Keratinocyte (primary cell): Measurements from ENCODE around the gene AP3D1. TPM values are rescaled to one million over a fixed set of nuclear protein-coding genes. Genes with fewer than 3 reads are reported as not detected.

Experiments used
- DNase-seq: peaks from one replicate; pipeline ENCODE4 v3.0.0-alpha.2; 2011; ENCODE audit warnings: low read depth, missing footprints, low spot score
- FAIRE-seq: peaks from 2 replicates; lab custom pipeline; 2011; peaks lifted over from hg19 to GRCh38; lab: Jason Lieb, UNC
- H2AFZ ChIP-seq: 2 replicates; pipeline ENCODE4 v1.6.0; 2012; ENCODE audit warnings: low read length, control low read depth, inconsistent platforms; ENCODE audit not compliant: control insufficient read depth
- H3K27ac ChIP-seq: 2 replicates; pipeline ENCODE4 v1.5.1; 2011; ENCODE audit warnings: low read length; ENCODE audit not compliant: control insufficient read depth, insufficient read depth
- H3K27me3 ChIP-seq: 3 replicates; pipeline ENCODE4 v1.6.0; 2011; ENCODE audit warnings: low read length; ENCODE audit not compliant: control insufficient read depth, insufficient read depth; ENCODE audit errors: extremely low read depth
- H3K36me3 ChIP-seq, 2 experiments: 2 replicates in 1 of 2; 3 replicates in 1 of 2; pipeline ENCODE4 v1.5.1; 2011; ENCODE audit warnings: low read length in 2 of 2, mild to moderate bottlenecking in 1 of 2; ENCODE audit not compliant: control insufficient read depth in 2 of 2, insufficient read depth in 2 of 2; ENCODE audit errors: extremely low read depth in 1 of 2
- H3K4me1 ChIP-seq: 3 replicates; pipeline ENCODE4 v1.5.1; 2011; ENCODE audit warnings: low read length; ENCODE audit not compliant: control insufficient read depth, insufficient read depth; ENCODE audit errors: extremely low read depth
- H3K4me2 ChIP-seq: 3 replicates; pipeline ENCODE4 v1.6.0; 2011; ENCODE audit warnings: low read depth, low read length; ENCODE audit not compliant: control insufficient read depth, insufficient read depth; ENCODE audit errors: extremely low read depth
- H3K4me3 ChIP-seq, 3 experiments: fragments of 200-600 bp in 1 of 3; sonication (generic) in 1 of 3; 2 replicates in 2 of 3; 3 replicates in 1 of 3; pipeline ENCODE4 v1.5.1; 2011 to 2016; ENCODE audit warnings: low read length in 3 of 3, mild to moderate bottlenecking in 3 of 3, control low read depth in 2 of 3, inconsistent platforms in 1 of 3, low read depth in 1 of 3, mixed read lengths in 1 of 3, mixed run types in 1 of 3, moderate library complexity in 1 of 3; ENCODE audit not compliant: control insufficient read depth in 2 of 3, insufficient read depth in 2 of 3; ENCODE audit errors: extremely low read depth in 1 of 3
- H3K79me2 ChIP-seq: 2 replicates; pipeline ENCODE4 v1.6.0; 2012; ENCODE audit warnings: low read length; ENCODE audit not compliant: control insufficient read depth, insufficient read depth
- H3K9ac ChIP-seq: 3 replicates; pipeline ENCODE4 v1.6.0; 2011; ENCODE audit warnings: low read length; ENCODE audit not compliant: control insufficient read depth, insufficient read depth; ENCODE audit errors: extremely low read depth
- H3K9me1 ChIP-seq: 3 replicates; pipeline ENCODE4 v1.6.0; 2011; ENCODE audit warnings: low read length; ENCODE audit not compliant: control insufficient read depth, insufficient read depth; ENCODE audit errors: extremely low read depth
- H3K9me3 ChIP-seq: 2 replicates; pipeline ENCODE4 v1.5.1; 2012; ENCODE audit warnings: low read depth, low read length; ENCODE audit not compliant: control insufficient read depth
- H4K20me1 ChIP-seq: 3 replicates; pipeline ENCODE4 v1.6.0; 2011; ENCODE audit warnings: low read length; ENCODE audit not compliant: control insufficient read depth, insufficient read depth; ENCODE audit errors: extremely low read depth
- EZH2 ChIP-seq: IDR thresholded peaks from one replicate; pipeline ENCODE4 v1.6.1; 2012; ENCODE audit warnings: inconsistent platforms, mild to moderate bottlenecking, low read length, moderate library complexity
- dilution Hi-C: fragments of 300-500 bp; cut with MboI; formaldehyde crosslinking; loops from one replicate; pipeline ENCODE4 v1.7.0; 2020; ENCODE audit warnings: low sequenced_read_pairs; ENCODE audit not compliant: extremely low pct_ligation_motif_present
- polyA plus RNA-seq, 5 experiments: library from polyadenylated mRNA; depleted of rRNA in 3 of 5; stranded (reverse) in 3 of 5; stranded (forward) in 1 of 5; unstranded in 1 of 5; fragments of >200 nt; gene quantifications; 1 replicate in 1 of 5; 2 replicates in 3 of 5; 3 replicates in 1 of 5; pipeline versions ENCODE4 v1.2.1 to v1.2.3, GENCODE V29; 2011 to 2012; ENCODE audit warnings: missing spikeins in 2 of 5, low read depth in 1 of 5, low replicate concordance in 1 of 5
- TF ChIP-seq, protein P1 (sequence below), 3 experiments: IDR thresholded peaks in 1 of 3; conservative IDR thresholded peaks in 1 of 3; optimal IDR thresholded peaks in 1 of 3; 2 replicates in 2 of 3; 3 replicates in 1 of 3; pipeline versions ENCODE3 to v1.5.1; 2011; ENCODE audit warnings: low read length in 3 of 3, mild to moderate bottlenecking in 3 of 3, moderate library complexity in 2 of 3, control low read depth in 1 of 3, inconsistent platforms in 1 of 3; ENCODE audit not compliant: insufficient read depth in 2 of 3; ENCODE audit errors: extremely low read depth in 1 of 3

AP3D1 gene
- polyA plus RNA-seq, 1 donor (not counting 4 experiments of a cell fraction or from before 2014, with no cell fraction given) = 56.1 TPM

DNA sequence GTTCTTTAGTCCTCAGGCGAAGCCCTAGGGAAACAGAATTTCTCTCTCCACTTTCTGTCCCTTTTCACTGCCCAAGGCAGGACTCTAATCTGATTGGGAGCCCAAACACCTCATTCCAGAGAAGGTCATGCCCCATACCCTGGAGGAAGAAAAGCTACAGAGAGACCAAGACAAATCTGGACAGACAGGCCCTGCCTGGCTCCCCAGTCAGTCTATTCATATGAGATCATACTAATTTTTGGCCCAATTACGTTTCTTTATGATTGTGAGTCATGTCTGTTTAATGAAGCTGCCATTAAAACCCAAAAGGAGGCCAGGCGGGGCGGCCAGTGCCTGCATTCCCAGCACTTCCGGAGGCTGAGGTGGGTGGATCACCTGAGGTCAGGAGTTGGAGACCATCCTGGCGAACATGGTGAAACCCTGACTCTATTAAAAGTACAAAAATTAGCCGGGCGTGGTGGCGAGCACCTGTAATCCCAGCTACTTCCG lies 3.3 kb upstream of the AP3D1 start:
- Histone ChIP-seq H3K4me1 (peaks cover 19% of the 10 kb centered on the region), H3K36me3 (peaks cover 0 to 2% of the 10 kb centered on the region in 2 experiments), H3K27ac (peak overlapping the region; percentile 41), H3K4me3 (no peak overlapping the region), H3K79me2 (peaks cover 16% of the 10 kb centered on the region), H3K27me3 (no peaks in the 10 kb centered on the region), H3K4me2 (peak overlapping the region; percentile 44), H3K9ac (no peak overlapping the region), H3K9me3 (no peaks in the 10 kb centered on the region), H2AFZ (no peak overlapping the region), H3K9me1 (no peaks in the 10 kb centered on the region), H4K20me1 (no peaks in the 10 kb centered on the region)
- no peak for TF ChIP-seq EZH2
- TF ChIP-seq, protein P1, sequence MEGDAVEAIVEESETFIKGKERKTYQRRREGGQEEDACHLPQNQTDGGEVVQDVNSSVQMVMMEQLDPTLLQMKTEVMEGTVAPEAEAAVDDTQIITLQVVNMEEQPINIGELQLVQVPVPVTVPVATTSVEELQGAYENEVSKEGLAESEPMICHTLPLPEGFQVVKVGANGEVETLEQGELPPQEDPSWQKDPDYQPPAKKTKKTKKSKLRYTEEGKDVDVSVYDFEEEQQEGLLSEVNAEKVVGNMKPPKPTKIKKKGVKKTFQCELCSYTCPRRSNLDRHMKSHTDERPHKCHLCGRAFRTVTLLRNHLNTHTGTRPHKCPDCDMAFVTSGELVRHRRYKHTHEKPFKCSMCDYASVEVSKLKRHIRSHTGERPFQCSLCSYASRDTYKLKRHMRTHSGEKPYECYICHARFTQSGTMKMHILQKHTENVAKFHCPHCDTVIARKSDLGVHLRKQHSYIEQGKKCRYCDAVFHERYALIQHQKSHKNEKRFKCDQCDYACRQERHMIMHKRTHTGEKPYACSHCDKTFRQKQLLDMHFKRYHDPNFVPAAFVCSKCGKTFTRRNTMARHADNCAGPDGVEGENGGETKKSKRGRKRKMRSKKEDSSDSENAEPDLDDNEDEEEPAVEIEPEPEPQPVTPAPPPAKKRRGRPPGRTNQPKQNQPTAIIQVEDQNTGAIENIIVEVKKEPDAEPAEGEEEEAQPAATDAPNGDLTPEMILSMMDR (optimal IDR thresholded peaks at IDR 0.05 in 1 of 3, IDR thresholded peaks at IDR 0.05 in 1 of 3, conservative IDR thresholded peaks at IDR 0.05 in 1 of 3; ENCODE audit: extremely low read depth in 1 of 3, insufficient read depth in 2 of 3, low read length in 3 of 3) = no peak
- no peak for FAIRE-seq
- dilution Hi-C loops = no loop called here
- DNase-seq = no peak

DNA sequence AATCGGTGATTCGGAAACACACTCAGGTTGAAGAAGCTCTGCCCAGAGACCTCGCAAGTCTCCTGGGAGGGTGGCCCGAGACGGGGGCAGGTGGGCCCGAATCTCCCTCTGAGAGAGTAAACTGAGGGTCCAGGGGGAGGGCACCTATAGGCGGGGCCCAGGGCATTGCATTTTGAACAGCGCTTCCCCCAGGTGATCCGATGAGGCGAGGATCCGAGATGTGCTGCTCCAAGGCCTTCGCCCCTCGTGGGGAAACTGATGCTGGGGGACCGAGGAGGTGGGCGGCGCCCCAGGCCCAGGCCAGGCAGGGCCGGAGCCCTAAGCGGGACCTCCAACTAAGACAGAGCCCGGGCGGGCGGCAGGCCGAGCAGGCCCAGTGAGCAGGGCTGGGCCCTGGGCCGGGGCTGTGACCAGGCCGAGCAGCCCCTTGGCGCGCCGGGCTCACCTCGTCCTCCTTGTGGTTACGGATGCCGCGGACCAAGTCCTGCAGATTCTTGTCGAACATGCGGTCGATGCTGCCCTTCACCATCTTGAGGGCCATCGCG lies 500 bp downstream of the AP3D1 start:
- TF ChIP-seq EZH2 = no peak
- TF ChIP-seq, protein P1 (optimal IDR thresholded peaks at IDR 0.05 in 1 of 3, IDR thresholded peaks at IDR 0.05 in 1 of 3, conservative IDR thresholded peaks at IDR 0.05 in 1 of 3; ENCODE audit: extremely low read depth in 1 of 3, insufficient read depth in 2 of 3, low read length in 3 of 3) = no peak
- Histone ChIP-seq H3K4me1 (peaks cover 23% of the 10 kb centered on the region), H3K4me2 (peak overlapping the region; percentile 98), H3K4me3 (peak overlapping the region; percentile 72 to 99 (median 90)), H3K9ac (peak overlapping the region; percentile 94), H3K27me3 (no peaks in the 10 kb centered on the region), H3K79me2 (peaks cover 51% of the 10 kb centered on the region), H3K27ac (peak overlapping the region; percentile 89), H3K9me1 (peaks cover 4% of the 10 kb centered on the region), H3K36me3 (peaks cover 4 to 5% of the 10 kb centered on the region in 2 experiments), H3K9me3 (no peaks in the 10 kb centered on the region), H2AFZ (no peak overlapping the region), H4K20me1 (peaks cover 17% of the 10 kb centered on the region)
- dilution Hi-C loops = no loop called here
- DNase-seq (no peak), FAIRE-seq (no peak)
